CD4-positive, alpha-beta memory T cell (primary cell): Measurements from ENCODE around the gene AP5S1. TPM values are rescaled to one million over a fixed set of nuclear protein-coding genes. Genes with fewer than 3 reads are reported as not detected.

Source experiments
- CTCF ChIA-PET: fragments of 350-600 bp; sonication (Branson Sonifier 250); formaldehyde crosslinking; loops from one replicate; lab custom pipeline; 2021; ENCODE audit warnings: inconsistent platforms; ENCODE audit not compliant: partially characterized antibody; lab: Charles Lee
- POLR2A ChIA-PET: fragments of 350-600 bp; sonication (Branson Sonifier 250); formaldehyde crosslinking; loops from one replicate; lab custom pipeline; 2021; ENCODE audit not compliant: partially characterized antibody; lab: Charles Lee
- DNase-seq, 5 donors: peaks; one replicate each; pipeline versions ENCODE4 v3.0.0 to v3.0.0-alpha.2; 2020 to 2022; ENCODE audit warnings: mixed read lengths in 1 of 5
- H3K27ac ChIP-seq: one replicate; pipeline ENCODE4 v1.7.0; 2013; ENCODE audit warnings: low read depth, low read length
- H3K27me3 ChIP-seq: 2 replicates; pipeline ENCODE4 v1.7.0; 2013; ENCODE audit warnings: mild to moderate bottlenecking, low read length, moderate library complexity; ENCODE audit not compliant: insufficient read depth
- H3K36me3 ChIP-seq: 2 replicates; pipeline ENCODE4 v1.7.0; 2013; ENCODE audit warnings: mild to moderate bottlenecking, low read length, moderate library complexity; ENCODE audit not compliant: insufficient read depth
- H3K4me1 ChIP-seq: 2 replicates; pipeline ENCODE4 v1.7.0; 2013; ENCODE audit warnings: mild to moderate bottlenecking, low read length, moderate library complexity; ENCODE audit not compliant: insufficient read depth
- H3K4me3 ChIP-seq, 2 donors: one replicate each; pipeline ENCODE4 v1.7.0; 2013; ENCODE audit warnings: low read length in 2 of 2, mild to moderate bottlenecking in 1 of 2
- H3K9me3 ChIP-seq, 2 donors: one replicate each; pipeline ENCODE4 v1.7.0; 2013; ENCODE audit warnings: low read length in 2 of 2, control low read depth in 1 of 2; ENCODE audit not compliant: control insufficient read depth in 1 of 2
- H3K27ac Mint-ChIP-seq, 7 donors: one replicate each; pipeline ENCODE4 v1.8.0; 2020 to 2021; ENCODE audit warnings: mixed read lengths in 7 of 7, mild to moderate bottlenecking in 6 of 7, inconsistent platforms in 3 of 7, moderate library complexity in 3 of 7
- H3K27me3 Mint-ChIP-seq, 2 donors: one replicate each; pipeline ENCODE4 v1.8.0; 2020 to 2021; ENCODE audit warnings: mixed read lengths in 2 of 2
- H3K36me3 Mint-ChIP-seq, 2 donors: one replicate each; pipeline ENCODE4 v1.8.0; 2020 to 2021; ENCODE audit warnings: mixed read lengths in 2 of 2, inconsistent platforms in 1 of 2, mild to moderate bottlenecking in 1 of 2
- H3K4me1 Mint-ChIP-seq, 4 donors: one replicate each; pipeline ENCODE4 v1.8.0; 2020 to 2021; ENCODE audit warnings: mixed read lengths in 4 of 4, mild to moderate bottlenecking in 1 of 4
- H3K4me3 Mint-ChIP-seq, 8 donors: one replicate each; pipeline ENCODE4 v1.8.0; 2020 to 2021; ENCODE audit warnings: mixed read lengths in 8 of 8, mild to moderate bottlenecking in 7 of 8, moderate library complexity in 6 of 8, inconsistent platforms in 3 of 8
- H3K9me3 Mint-ChIP-seq, 8 donors: one replicate each; pipeline ENCODE4 v1.8.0; 2020 to 2021; ENCODE audit warnings: mixed read lengths in 8 of 8, mild to moderate bottlenecking in 5 of 8, inconsistent platforms in 3 of 8, moderate library complexity in 1 of 8
- intact Hi-C: fragments of 100-400 bp; cut with micrococcal nuclease; formaldehyde crosslinking; loops from one replicate; pipeline ENCODE4 v1.15.1; 2023
- polyA plus RNA-seq, 2 donors: library from polyadenylated mRNA; unstranded; fragments of 300-500 nt; fragmentation: Illumina TruSeq; gene quantifications; one replicate each; pipeline ENCODE4 v1.2.3, GENCODE V29; 2021
- total RNA-seq, 2 experiments: library from RNA; stranded (reverse); gene quantifications; one replicate each; pipeline ENCODE4 v1.2.3, GENCODE V29; 2021

The AP5S1 gene, protein sequence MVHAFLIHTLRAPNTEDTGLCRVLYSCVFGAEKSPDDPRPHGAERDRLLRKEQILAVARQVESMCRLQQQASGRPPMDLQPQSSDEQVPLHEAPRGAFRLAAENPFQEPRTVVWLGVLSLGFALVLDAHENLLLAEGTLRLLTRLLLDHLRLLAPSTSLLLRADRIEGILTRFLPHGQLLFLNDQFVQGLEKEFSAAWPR
- total RNA-seq (10 to 100 TPM; 10.4 to 11.1 TPM), polyA plus RNA-seq (10 to 100 TPM; 14.5 to 16.8 TPM)

- peaks cover 53% of the 10 kb centered on the region for H3K4me1 ChIP-seq
- CTCF ChIA-PET: interaction anchor here (0.7 to 3.4 kb wide), 16 partner anchors 10 to 270 kb away, joined by 3 to 33 read pairs (median 6); partner anchors contain the start of genes ADISSP and CDC25B
Observed at GRCh38 chr20:3820048-3820900, at the start of gene AP5S1. AP5S1 (plus strand) TSS chr20:3820547; CDS start chr20:3822118, 1,571 bp downstream.

GRCh38 chr20:3771552-3772058 lies 48.7 kb upstream of the AP5S1 start:
- H3K36me3 ChIP-seq: no peaks in the 10 kb centered on the region
- no peaks in the 10 kb centered on the region for H3K27me3 ChIP-seq
- H3K4me1 ChIP-seq: peaks cover 16% of the 10 kb centered on the region
- CTCF ChIA-PET: interaction anchor here (1.2 to 1.7 kb wide), 2 partner anchors 19 to 49 kb away, joined by 3 to 5 read pairs; partner anchors contain the start of gene AP5S1
- H3K4me3 Mint-ChIP-seq: no peak overlapping the region
- peaks cover 0 to 2% of the 10 kb centered on the region in 2 donors for H3K36me3 Mint-ChIP-seq
- no peak overlapping the region for H3K27ac Mint-ChIP-seq
- H3K4me3 ChIP-seq: no peak overlapping the region
- intact Hi-C loops: no loop called here
- peaks cover 0 to 3% of the 10 kb centered on the region in 2 donors for H3K27me3 Mint-ChIP-seq
- no peak overlapping the region for H3K27ac ChIP-seq
- H3K9me3 Mint-ChIP-seq: peaks cover 0 to 4% (median 0%) of the 10 kb centered on the region in 8 donors
- POLR2A ChIA-PET: interaction anchor here (1.4 kb wide), 1 partner anchor 14 kb away, joined by 5 read pairs; the partner anchor contains the start of gene CENPB
- H3K4me1 Mint-ChIP-seq: peaks cover 5 to 19% (median 11%) of the 10 kb centered on the region in 4 donors
- DNase-seq: no peak
- no peaks in the 10 kb centered on the region for H3K9me3 ChIP-seq

More at GRCh38 chr20:3820048-3820900, at the start of gene AP5S1:
- Mint-ChIP-seq H3K27me3 (no peaks in the 10 kb centered on the region), H3K27ac (peak within 1 kb of the TSS; percentile 96 to 99 (median 99)), H3K9me3 (no peaks in the 10 kb centered on the region), H3K4me1 (peaks cover 30 to 66% (median 50%) of the 10 kb centered on the region in 4 donors), H3K4me3 (peak within 1 kb of the TSS; percentile 83 to 94 (median 91)), H3K36me3 (peaks cover 9 to 23% of the 10 kb centered on the region in 2 donors)
- H3K9me3 ChIP-seq: no peaks in the 10 kb centered on the region
- POLR2A ChIA-PET: interaction anchor here (0.5 to 6.1 kb wide), 16 partner anchors 10 to 265 kb away, joined by 3 to 180 read pairs (median 6); partner anchors contain the start of genes ADISSP, CENPB, MAVS and SPEF1
- peak within 1 kb of the TSS; percentile 99 for H3K27ac ChIP-seq
- intact Hi-C loops: loop anchor here (1.0 to 10.0 kb wide), 8 partner anchors 9 to 265 kb away; partner anchors contain the start of genes CDC25B, CENPB and MAVS
- peak within 1 kb of the TSS; percentile 78 to 88 for H3K4me3 ChIP-seq
- no peaks in the 10 kb centered on the region for H3K27me3 ChIP-seq
- H3K36me3 ChIP-seq: peaks cover 15% of the 10 kb centered on the region
- DNase-seq: peak; percentile 90 to 97 (median 91)

GRCh38 chr20:3775457-3776108 lies 44.8 kb upstream of the AP5S1 start:
- peak overlapping the region in 1 of 8 donors; percentile 42 for H3K4me3 Mint-ChIP-seq
- intact Hi-C loops: no loop called here
- Histone ChIP-seq H3K4me3 (no peak overlapping the region), H3K4me1 (peaks cover 24% of the 10 kb centered on the region), H3K36me3 (no peaks in the 10 kb centered on the region), H3K27ac (no peak overlapping the region), H3K9me3 (no peaks in the 10 kb centered on the region), H3K27me3 (no peaks in the 10 kb centered on the region)
- ChIA-PET CTCF (interaction anchor here (0.8 to 1.2 kb wide), 3 partner anchors 18 to 69 kb away, joined by 3 read pairs; partner anchors contain the start of gene AP5S1), POLR2A (interaction anchor here (2.9 kb wide), 1 partner anchor 11 kb away, joined by 16 read pairs; the partner anchor contains the start of gene CENPB)
- no peak for DNase-seq
- no peaks in the 10 kb centered on the region for H3K36me3 Mint-ChIP-seq
- H3K9me3 Mint-ChIP-seq: peaks cover 0 to 2% (median 0%) of the 10 kb centered on the region in 8 donors
- H3K4me1 Mint-ChIP-seq: peaks cover 10 to 28% (median 18%) of the 10 kb centered on the region in 4 donors
- H3K27me3 Mint-ChIP-seq: peaks cover 1 to 5% of the 10 kb centered on the region in 2 donors
- H3K27ac Mint-ChIP-seq: peak overlapping the region in 1 of 7 donors; percentile 15

DNA sequence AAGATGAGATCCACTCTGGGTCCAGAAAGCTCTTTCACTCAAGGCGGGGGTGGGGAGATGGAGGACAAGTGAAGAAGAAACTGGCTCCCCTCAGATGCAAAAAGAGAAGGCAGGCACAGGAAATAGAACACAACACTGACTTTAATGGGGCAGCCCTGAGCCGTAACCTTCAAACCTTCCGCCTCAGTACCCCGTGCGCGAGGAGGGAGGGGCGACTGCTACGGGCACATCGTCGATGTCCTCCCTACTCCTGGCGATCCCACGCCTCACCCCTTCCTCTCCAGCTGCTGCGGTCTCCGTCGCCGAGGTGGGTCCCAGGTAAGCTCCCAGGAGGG lies 43.0 kb upstream of the AP5S1 start:
- Mint-ChIP-seq H3K4me3 (peak overlapping the region; percentile 63 to 86 (median 80)), H3K9me3 (peaks cover 0 to 2% (median 0%) of the 10 kb centered on the region in 8 donors), H3K27me3 (peaks cover 1 to 5% of the 10 kb centered on the region in 2 donors), H3K4me1 (peaks cover 18 to 43% (median 30%) of the 10 kb centered on the region in 4 donors), H3K27ac (peak overlapping the region in 4 of 7 donors; percentile 13 to 82 (median 40)), H3K36me3 (no peaks in the 10 kb centered on the region)
- ChIA-PET POLR2A (interaction anchor here (1.3 to 3.9 kb wide), 6 partner anchors 9 to 43 kb away, joined by 5 to 41 read pairs (median 12); partner anchors contain the start of genes ADISSP, AP5S1, CDC25B and CENPB), CTCF (interaction anchor here (2.1 to 3.9 kb wide), 3 partner anchors 9 to 78 kb away, joined by 7 to 22 read pairs (median 12); partner anchors contain the start of genes ADISSP and AP5S1)
- peak overlapping the region; percentile 42 to 57 for H3K4me3 ChIP-seq
- H3K4me1 ChIP-seq: peaks cover 36% of the 10 kb centered on the region
- no peaks in the 10 kb centered on the region for H3K27me3 ChIP-seq
- no peak for DNase-seq
- intact Hi-C loops: no loop called here
- peak overlapping the region; percentile 4 for H3K27ac ChIP-seq
- H3K9me3 ChIP-seq: no peaks in the 10 kb centered on the region
- no peaks in the 10 kb centered on the region for H3K36me3 ChIP-seq

GRCh38 chr20:3777716-3778629 lies 42.4 kb upstream of the AP5S1 start:
- intact Hi-C loops: no loop called here
- CTCF ChIA-PET: interaction anchor here (1.2 to 3.9 kb wide), 6 partner anchors 10 to 307 kb away, joined by 3 to 22 read pairs (median 6); partner anchors contain the start of genes ADISSP and AP5S1
- H3K36me3 ChIP-seq: no peaks in the 10 kb centered on the region
- peak overlapping the region in 3 of 7 donors; percentile 29 to 82 (median 51) for H3K27ac Mint-ChIP-seq
- peak overlapping the region; percentile 42 to 57 for H3K4me3 ChIP-seq
- peak overlapping the region; percentile 63 to 86 (median 80) for H3K4me3 Mint-ChIP-seq
- no peaks in the 10 kb centered on the region for H3K9me3 ChIP-seq
- peak overlapping the region; percentile 4 for H3K27ac ChIP-seq
- H3K9me3 Mint-ChIP-seq: peaks cover 0 to 2% (median 0%) of the 10 kb centered on the region in 8 donors
- peaks cover 18 to 50% (median 31%) of the 10 kb centered on the region in 4 donors for H3K4me1 Mint-ChIP-seq
- POLR2A ChIA-PET: interaction anchor here (1.2 to 3.9 kb wide), 9 partner anchors 8 to 42 kb away, joined by 3 to 41 read pairs (median 7); partner anchors contain the start of genes ADISSP, AP5S1, CDC25B and CENPB
- peak in 2 of 5 donors; percentile 28 to 55 for DNase-seq
- peaks cover 36% of the 10 kb centered on the region for H3K4me1 ChIP-seq
- peaks cover 1 to 2% of the 10 kb centered on the region in 2 donors for H3K27me3 Mint-ChIP-seq
- H3K27me3 ChIP-seq: no peaks in the 10 kb centered on the region
- no peaks in the 10 kb centered on the region for H3K36me3 Mint-ChIP-seq
